Activated gamma-delta T cell treated with Interleukin-2 at 50 U/mL for 16 hours (primary cell): ENCODE measurements around the gene APOE.
"Not testable (repeated sequence)": the region's sequence is repeated elsewhere in the genome, so short reads cannot be mapped to it uniquely, and the experiment has no call there.

Experiments used
- DNase-seq: peaks from one replicate; pipeline ENCODE4 v3.0.0-alpha.2; 2020

The APOE gene

DNA sequence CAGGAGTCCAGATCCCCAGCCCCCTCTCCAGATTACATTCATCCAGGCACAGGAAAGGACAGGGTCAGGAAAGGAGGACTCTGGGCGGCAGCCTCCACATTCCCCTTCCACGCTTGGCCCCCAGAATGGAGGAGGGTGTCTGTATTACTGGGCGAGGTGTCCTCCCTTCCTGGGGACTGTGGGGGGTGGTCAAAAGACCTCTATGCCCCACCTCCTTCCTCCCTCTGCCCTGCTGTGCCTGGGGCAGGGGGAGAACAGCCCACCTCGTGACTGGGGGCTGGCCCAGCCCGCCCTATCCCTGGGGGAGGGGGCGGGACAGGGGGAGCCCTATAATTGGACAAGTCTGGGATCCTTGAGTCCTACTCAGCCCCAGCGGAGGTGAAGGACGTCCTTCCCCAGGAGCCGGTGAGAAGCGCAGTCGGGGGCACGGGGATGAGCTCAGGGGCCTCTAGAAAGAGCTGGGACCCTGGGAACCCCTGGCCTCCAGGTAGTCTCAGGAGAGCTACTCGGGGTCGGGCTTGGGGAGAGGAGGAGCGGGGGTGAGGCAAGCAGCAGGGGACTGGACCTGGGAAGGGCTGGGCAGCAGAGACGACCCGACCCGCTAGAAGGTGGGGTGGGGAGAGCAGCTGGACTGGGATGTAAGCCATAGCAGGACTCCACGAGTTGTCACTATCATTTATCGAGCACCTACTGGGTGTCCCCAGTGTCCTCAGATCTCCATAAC is at the start of gene APOE:
APOE (plus strand) TSS at position 360 of the 724 bp plus-strand sequence. CDS start 829 bp downstream, outside the sequence.
- DNase-seq: no peak

DNA sequence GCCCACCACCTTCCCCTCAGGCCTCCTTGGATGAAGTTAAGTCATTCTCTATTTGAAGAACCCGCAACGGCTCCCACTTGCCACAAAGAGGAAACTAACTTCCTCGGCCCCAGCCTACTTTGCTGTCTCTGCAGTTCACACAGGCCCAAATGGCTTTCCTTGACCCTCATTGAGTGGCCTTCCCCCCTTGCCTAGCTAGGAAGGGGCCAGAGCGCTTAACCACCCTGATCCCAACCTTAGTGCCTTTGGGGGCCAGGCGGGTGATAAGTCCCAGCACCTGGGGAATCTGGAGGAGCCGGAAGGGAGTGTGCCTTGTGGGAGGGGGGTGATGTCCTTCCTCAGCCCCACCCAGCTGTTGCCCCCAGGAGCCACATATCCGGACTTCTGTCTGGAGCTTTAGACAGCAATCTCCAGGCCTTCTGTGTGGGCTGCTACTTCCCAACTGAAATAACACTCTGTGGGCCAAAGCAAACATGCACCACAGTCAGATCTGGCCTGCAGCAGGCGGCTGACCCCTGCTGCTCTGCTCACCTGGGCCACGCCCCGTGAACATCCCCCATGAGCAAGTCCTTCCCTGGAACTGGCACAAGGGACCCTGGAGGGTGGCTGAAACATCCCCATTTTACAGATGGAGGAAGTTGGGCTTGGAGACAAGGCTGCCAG is 49.0 kb upstream of the APOE start:
- DNase-seq: no peak

DNA sequence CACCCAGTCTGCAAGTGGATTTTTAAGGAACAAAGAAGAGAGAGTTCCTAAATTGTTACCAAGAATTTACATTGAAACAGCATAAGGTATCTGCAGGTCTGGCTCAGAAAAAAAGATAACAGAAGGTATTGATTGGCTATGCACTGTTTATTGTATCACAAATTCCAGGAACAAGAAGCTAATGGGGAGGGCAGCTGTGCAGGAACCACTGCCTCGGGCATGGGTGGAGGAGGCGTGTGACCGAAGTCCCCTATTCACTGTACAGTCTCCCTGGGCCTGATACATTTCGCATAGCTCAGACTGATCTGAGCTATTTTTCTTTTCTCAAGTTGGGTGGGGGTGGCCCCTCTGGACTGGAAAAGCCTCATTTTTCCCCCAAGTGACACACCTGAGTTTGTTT is 47.8 kb upstream of the APOE start:
- DNase-seq: no peak

DNA sequence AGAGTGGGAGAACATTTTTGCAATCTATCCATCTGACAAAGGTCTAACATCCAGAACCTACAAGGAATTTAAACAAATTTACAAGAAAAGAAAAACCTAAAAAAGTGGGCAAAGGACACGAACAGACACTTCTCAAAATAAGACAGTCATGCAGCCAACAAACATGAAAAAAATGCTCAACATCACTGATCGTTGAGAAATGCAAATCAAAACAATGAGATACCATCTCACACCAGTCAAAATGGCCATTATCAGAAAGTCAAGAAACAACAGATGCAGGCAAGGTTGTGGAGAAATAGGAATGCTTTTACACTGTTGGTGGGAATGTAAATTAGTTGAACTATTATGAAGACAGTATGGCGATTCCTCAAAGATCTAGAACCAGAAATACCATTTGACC is 44.0 kb upstream of the APOE start:
- DNase-seq: not testable (repeated sequence)

DNA sequence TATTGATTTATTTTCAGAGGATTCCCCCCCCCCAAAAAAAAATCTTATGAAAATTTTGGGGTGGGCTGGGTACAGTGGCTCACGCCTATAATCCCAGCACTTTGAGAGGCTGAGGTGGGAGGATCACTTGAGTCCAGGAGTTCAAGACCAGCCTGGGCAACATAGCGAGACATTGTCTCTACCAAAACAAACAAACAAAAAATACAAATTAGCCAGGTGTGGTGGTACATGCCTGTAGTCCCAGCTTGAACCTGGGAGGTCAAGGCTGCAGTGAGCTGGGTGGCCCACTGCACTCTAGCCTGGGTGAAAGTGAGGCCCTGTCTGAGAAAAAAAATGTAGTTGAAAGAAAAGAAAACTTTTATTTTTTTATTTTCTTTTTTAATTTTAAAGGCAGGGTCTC is 41.6 kb upstream of the APOE start:
- no peak for DNase-seq

DNA sequence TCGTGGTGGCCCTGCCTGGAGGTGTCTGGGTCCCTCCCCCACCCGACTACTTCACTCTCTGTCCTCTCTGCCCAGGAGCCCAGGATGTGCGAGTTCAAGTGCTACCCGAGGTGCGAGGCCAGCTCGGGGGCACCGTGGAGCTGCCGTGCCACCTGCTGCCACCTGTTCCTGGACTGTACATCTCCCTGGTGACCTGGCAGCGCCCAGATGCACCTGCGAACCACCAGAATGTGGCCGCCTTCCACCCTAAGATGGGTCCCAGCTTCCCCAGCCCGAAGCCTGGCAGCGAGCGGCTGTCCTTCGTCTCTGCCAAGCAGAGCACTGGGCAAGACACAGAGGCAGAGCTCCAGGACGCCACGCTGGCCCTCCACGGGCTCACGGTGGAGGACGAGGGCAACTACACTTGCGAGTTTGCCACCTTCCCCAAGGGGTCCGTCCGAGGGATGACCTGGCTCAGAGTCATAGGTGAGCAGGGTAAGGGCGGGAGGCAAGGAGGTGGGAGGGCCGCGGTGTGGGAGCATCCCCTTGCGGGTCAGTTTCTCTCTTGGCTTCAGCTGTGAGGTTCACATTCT is 40.3 kb upstream of the APOE start:
- DNase-seq: no peak

DNA sequence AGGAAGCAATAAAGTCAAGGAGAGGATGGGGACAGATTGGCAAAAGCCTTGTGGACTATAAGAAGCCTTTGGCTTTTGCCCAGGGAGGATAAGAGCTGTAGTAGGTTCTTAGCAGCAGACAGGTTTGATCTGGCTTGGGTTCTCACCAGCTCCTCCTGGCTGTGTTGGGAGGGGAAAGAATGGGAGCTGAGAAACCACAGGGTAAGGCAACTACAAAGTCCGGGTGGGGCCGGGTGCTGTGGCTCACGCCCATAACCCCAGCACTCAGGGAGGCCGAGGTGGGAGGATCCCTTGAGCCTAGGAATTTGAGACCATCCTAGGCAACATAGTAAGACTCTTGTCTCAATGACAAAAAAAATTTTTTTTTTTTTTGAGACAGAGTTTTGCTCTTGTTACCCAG is 38.9 kb upstream of the APOE start:
- no peak for DNase-seq

DNA sequence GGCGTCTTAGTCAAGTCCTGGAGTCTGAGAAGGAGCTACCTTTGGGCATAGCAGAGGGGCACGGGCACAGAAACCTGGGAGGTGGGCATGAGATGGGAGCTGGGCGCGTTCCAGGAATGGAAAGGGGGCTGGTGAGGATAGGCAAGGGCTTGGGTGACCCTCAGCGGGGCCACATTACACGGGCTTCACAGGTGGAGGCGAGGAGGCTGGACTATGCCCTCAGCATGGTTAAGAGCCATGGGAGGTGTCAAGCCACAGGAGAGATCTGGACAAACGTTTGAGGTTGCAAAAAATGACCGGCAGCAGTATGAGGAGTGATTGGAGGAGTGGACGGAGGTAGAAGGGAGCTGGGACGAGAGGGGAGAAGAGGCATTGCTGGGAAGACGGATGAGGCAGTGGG is 38.0 kb upstream of the APOE start:
- DNase-seq: no peak

DNA sequence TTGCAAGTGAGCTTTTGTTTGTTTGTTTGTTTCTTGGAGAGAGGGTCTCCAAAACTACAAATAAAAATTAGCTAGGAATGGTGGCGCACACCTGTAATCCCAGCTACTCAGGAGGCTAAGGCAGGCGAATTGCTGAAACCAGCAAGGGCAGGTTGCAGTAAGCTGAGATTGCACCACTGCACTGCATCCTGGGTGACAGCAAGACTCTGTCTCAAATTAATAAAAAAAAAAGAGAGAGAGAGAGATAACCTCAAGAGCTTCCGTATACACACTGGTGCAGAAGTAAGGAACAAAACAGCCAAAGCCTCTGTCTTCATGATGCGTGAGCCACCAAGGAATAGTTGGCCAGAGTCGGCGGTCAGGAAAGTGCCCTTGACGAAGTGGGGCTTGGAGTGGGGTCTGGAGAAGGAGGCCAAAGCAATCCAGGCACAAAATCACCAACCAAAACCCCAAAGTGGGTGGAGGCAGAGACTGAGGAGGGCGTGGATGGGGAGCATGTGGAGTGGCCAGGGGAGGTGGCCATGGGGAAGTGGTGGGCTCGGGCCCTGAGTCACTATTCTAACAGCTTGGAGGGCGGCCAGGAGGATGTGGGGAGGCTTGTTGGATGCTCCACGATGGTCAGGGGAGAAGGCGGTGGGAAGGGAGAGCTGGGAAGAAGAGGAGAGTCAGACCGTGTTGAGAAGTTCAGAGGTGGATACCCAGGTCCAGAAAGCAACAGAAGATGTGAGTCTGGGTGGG is 35.7 kb upstream of the APOE start:
- no peak for DNase-seq

DNA sequence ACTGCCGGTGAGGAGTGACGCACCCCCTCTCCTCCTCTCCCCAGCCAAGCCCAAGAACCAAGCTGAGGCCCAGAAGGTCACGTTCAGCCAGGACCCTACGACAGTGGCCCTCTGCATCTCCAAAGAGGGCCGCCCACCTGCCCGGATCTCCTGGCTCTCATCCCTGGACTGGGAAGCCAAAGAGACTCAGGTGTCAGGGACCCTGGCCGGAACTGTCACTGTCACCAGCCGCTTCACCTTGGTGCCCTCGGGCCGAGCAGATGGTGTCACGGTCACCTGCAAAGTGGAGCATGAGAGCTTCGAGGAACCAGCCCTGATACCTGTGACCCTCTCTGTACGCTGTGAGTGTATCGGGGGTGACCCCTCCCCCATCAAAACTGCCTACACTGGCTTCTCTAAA is 33.8 kb upstream of the APOE start:
- no peak for DNase-seq

DNA sequence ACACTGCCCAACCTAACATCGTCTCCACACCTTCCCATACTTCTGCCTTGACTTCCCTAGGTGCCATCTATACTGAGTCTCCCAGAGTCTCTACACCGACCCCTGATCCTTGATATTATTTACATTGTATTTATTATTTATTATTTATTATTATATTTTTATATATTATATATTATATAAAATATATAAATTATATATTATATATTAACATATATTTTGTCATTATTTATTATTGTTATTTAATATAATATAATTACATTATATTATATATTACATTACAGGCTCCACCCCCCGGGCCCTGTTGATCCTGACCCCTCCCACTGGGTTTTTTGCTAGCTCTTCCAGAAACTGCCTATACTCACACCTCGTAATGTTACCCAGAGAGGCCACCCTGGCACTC is 32.9 kb upstream of the APOE start:
- DNase-seq: no peak

DNA sequence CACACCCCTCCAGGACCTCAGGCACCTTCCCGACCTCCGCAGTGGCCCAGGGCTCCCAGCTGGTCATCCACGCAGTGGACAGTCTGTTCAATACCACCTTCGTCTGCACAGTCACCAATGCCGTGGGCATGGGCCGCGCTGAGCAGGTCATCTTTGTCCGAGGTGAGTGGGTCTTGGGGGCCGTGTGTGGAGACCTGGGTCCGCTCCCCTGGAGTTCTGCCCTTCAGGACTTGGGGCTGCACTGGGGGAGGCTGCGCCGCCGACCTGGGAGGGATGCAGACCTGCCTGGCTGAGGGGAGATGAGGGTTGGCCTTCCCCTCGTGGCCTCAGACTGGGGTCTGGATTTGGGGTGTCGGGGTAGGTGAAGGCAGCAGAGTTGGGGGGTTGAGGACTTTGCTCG is 31.3 kb upstream of the APOE start:
- DNase-seq: no peak

DNA sequence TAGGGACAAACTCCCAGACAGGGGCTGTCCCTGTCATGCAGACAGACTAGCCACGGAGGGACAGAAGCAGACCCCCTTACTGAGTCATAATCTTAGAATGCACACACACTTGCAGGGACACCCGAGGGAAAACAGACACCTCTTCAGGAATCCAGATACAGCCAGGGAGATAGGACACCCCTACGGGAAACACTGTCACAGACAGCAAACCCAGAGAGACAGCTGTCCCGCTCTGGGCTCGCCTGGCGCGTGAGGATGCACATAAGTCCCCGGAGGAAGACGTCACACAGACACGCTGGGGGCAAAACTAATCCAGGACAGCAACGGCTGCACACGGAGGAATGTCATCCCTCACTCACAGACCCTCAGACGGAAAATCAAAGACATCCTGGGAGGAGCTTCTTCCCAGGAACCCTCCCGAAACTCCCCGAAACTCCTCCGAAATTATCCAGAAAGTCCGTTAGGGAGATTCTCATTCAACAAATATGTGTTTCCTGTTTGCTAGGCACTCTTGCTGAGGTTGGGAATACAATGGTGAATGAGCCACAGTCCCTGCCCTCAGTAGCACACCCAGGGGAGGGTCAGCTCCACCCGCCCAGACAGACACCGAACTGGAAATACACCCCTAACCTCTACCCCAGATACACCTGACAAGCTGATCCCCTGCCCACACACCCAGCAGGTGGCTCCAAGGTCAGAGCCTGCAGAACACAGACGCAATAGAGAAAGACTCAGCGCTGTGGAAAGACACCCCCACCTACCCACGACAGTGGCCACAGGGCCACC is 29.7 kb upstream of the APOE start:
- DNase-seq: no peak

DNA sequence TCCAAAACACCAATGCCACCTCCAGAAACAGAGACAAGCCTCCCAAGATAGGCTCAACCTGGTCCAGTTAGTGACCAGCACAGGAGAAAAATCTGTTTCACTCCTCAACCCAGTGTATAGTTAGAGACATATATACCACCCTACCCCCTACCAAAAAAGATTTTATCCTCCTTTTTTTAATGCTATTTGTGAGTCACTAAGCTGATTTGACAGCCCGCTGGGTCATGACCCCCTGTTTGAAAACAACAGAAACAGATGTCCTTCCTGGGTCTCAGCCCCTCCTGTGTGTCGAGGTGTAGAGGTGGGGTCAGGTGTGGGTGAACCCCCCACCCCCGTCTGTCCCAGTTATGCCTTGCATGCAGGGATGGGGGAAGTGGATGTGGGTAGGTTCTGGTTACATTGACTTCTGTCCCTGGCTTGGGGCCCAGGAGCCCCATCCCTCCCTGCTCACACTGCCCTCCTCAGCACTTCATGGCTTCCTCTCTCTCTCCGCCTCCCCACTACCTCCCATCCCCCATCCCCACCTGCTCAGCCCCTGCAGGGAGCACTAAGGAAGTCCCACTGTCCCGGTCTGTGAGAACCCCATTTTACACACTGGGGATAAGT is 28.6 kb upstream of the APOE start:
- DNase-seq: no peak

DNA sequence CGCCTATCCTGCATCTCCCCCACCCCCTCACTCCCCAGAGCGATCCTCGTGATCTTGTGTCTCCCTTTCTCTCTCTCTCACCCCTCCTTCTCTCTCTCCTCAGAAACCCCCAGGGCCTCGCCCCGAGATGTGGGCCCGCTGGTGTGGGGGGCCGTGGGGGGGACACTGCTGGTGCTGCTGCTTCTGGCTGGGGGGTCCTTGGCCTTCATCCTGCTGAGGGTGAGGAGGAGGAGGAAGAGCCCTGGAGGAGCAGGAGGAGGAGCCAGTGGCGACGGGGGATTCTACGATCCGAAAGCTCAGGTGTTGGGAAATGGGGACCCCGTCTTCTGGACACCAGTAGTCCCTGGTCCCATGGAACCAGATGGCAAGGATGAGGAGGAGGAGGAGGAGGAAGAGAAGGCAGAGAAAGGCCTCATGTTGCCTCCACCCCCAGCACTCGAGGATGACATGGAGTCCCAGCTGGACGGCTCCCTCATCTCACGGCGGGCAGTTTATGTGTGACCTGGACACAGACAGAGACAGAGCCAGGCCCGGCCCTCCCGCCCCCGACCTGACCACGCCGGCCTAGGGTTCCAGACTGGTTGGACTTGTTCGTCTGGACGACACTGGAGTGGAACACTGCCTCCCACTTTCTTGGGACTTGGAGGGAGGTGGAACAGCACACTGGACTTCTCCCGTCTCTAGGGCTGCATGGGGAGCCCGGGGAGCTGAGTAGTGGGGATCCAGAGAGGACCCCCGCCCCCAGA is 27.3 kb upstream of the APOE start:
- no peak for DNase-seq

DNA sequence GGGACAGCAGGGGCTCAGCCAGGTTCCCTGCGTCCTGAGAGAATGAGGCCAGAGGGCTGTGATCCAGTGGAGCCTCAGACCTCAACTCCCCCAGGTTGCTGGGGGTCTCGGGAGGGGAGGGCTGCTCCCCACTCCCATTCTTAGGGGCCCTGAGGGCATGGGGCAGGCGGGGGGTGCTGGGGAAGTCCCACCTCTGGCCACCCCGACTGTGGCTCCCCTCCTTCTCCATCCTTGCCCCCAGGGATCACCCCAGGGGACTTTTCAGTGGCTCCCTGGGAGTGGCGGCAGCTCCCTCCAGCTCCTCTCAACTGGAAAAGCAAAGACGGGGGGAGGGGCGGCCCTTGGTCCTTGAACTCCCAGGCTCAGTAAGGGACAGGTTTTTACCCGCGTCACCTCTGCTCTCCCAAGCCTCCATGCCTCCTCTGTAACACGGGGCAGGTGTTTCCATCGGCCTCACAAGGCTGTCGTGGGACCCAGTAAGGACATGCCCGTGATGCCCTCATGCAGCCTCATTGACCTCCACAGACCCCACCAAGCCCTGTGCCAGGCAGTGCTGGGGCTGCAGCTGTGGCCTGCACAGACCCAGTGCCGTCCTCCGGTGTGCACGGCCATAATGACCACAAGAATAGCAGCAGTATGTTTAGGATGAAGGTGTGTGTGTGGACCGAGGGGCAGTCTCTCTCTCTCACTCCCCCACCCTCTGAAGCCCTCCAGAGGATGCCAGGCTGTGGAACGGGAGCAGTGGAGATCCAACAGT is 26.1 kb upstream of the APOE start:
- DNase-seq: no peak

DNA sequence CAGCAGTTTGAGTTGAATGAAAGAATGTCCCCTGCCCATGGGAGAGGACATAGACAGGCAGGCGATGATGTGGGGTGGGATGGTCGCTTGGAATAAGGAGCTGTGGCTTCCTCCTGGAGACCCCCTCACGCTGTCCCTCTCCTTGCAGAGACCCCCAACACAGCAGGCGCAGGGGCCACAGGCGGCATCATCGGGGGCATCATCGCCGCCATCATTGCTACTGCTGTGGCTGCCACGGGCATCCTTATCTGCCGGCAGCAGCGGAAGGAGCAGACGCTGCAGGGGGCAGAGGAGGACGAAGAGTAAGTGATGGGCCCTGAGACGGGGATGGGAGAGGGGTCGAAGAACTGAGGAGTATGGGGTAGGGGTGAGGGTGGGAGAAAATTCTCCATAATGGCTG is 23.5 kb upstream of the APOE start:
- no peak for DNase-seq

DNA sequence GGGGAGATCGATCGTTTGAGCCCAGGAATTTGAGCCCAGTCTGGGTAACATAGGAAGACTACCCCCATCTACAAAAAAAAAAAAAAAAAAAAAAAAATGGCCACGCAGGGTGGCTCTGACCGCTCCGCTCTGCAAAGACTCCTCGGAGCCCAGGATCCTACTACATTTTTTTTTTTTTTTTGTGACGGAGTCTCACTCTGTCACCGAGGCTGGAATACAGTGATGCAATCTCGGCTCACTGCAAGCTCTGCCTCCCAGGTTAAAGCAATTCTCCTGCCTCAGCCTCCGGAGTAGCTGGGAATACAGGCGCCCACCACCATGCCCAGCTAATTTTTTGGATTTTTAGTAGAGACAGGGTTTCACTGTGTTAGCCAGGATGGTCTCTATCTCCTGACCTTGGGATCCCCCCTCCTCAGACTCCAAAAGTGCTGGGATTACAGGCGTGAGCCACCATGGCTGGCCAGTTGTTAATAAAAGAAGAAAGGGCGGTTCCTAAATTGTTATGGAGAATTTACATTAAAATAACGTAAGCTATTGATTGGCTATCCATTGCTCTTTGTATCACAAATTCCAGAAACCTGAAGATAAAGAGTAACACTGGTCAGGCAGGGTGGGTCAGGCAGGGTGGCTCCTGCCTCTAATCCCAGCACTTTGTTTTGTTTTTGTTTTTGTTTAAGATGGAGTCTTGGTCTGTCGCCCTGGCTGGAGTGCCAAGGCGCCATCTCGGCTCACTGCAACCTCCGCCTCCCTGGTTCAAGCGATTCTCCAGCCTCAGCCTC is 22.8 kb upstream of the APOE start:
- not testable (repeated sequence) for DNase-seq

DNA sequence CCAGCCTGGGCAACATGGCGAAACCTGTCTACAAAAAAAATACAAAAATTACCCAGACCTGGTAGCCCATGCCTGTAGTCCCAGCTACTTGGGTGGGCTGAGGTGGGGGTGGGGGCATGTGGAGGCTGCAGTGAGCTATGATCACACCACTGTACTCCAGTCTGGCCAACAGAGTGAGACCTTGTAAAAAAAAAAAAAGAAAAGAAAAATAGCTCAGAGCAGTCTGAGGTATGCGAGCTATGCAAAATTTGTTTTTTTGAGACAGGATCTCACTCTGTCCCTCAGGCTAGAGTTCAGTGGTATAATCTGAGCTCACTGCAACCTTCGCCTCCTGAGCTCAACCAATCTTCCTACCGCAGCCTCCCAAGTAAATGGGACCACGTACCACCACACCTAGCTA is 21.7 kb upstream of the APOE start:
- no peak for DNase-seq

DNA sequence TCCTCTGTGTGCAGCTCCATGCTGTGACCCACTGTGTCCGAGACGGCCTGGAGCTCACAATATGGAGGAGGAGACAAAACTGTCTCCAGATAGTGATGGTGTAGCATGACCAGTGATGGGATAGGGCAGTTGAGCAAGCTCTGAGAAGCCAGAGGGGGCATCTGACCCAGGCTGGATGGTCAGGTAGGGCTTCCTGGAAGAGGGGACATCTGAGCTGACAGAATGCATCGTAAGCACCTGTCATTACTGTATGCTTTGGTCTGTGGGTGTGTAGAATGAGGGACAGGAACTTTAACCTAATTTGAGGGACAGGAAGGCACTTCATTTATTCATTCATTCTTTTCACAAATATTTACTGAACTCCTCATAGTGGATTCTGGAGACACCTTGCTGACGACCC is 21.0 kb upstream of the APOE start:
- DNase-seq: no peak
